H9 (cell line): ENCODE measurements around the gene PYDC1. TPM values are rescaled to one million over a fixed set of nuclear protein-coding genes. Genes with fewer than 3 reads are reported as not detected.

ENCODE experiments used
- DNase-seq: peaks from one replicate; pipeline ENCODE4 v3.0.0-alpha.2; 2017
- H2AFZ ChIP-seq: one replicate; pipeline ENCODE4 v1.6.1; 2013; ENCODE audit warnings: mild to moderate bottlenecking, low read length, control low read depth, moderate library complexity
- H2AK5ac ChIP-seq: 2 replicates; pipeline ENCODE4 v1.6.1; 2013; ENCODE audit warnings: low read length, control low read depth, mixed read lengths; ENCODE audit not compliant: insufficient read length
- H2BK120ac ChIP-seq: one replicate; pipeline ENCODE4 v1.6.1; 2013; ENCODE audit warnings: low read depth, mild to moderate bottlenecking, low read length, control low read depth, inconsistent platforms; ENCODE audit not compliant: poor library complexity, severe bottlenecking
- H2BK12ac ChIP-seq: 2 replicates; pipeline ENCODE4 v1.6.1; 2013; ENCODE audit warnings: low read length, control low read depth, mixed read lengths, low read depth; ENCODE audit not compliant: insufficient read length
- H2BK15ac ChIP-seq: 2 replicates; pipeline ENCODE4 v1.6.1; 2013; ENCODE audit warnings: low read depth, low read length, control low read depth
- H2BK20ac ChIP-seq: one replicate; pipeline ENCODE4 v1.6.1; 2013; ENCODE audit warnings: low read depth, mild to moderate bottlenecking, low read length, control low read depth, inconsistent platforms; ENCODE audit not compliant: poor library complexity, severe bottlenecking
- H2BK5ac ChIP-seq: 2 replicates; pipeline ENCODE4 v1.6.1; 2013; ENCODE audit warnings: low read length, control low read depth, mixed read lengths; ENCODE audit not compliant: insufficient read length
- H3K14ac ChIP-seq: 2 replicates; pipeline ENCODE4 v1.6.1; 2013; ENCODE audit warnings: low read length, control low read depth; ENCODE audit not compliant: insufficient read depth
- H3K18ac ChIP-seq: 2 replicates; pipeline ENCODE4 v1.6.1; 2013; ENCODE audit warnings: low read depth, mild to moderate bottlenecking, mixed read lengths, low read length, control low read depth; ENCODE audit not compliant: insufficient read length
- H3K23ac ChIP-seq: 2 replicates; pipeline ENCODE4 v1.6.1; 2013; ENCODE audit warnings: low read length, control low read depth, mixed read lengths, low read depth; ENCODE audit not compliant: insufficient read length
- H3K23me2 ChIP-seq: 2 replicates; pipeline ENCODE4 v1.6.1; 2013; ENCODE audit warnings: low read depth, mild to moderate bottlenecking, mixed read lengths, low read length, control low read depth; ENCODE audit not compliant: insufficient read length, poor library complexity, severe bottlenecking
- H3K27ac ChIP-seq: 2 replicates; pipeline ENCODE4 v1.5.1; 2013; ENCODE audit warnings: low read length, control low read depth, mixed read lengths, low read depth; ENCODE audit not compliant: insufficient read length
- H3K27me3 ChIP-seq: 2 replicates; pipeline ENCODE4 v1.6.1; 2013; ENCODE audit warnings: low read length, control low read depth, inconsistent platforms; ENCODE audit not compliant: insufficient read depth
- H3K4ac ChIP-seq: 2 replicates; pipeline ENCODE4 v1.6.1; 2013; ENCODE audit warnings: low read depth, mild to moderate bottlenecking, control low read depth, inconsistent platforms, low read length, moderate library complexity
- H3K4me1 ChIP-seq: 2 replicates; pipeline ENCODE4 v1.6.1; 2013; ENCODE audit warnings: low read length, control low read depth, inconsistent platforms; ENCODE audit not compliant: insufficient read depth
- H3K4me2 ChIP-seq: 2 replicates; pipeline ENCODE4 v1.6.1; 2013; ENCODE audit warnings: low read length, control low read depth, mixed read lengths; ENCODE audit not compliant: insufficient read length, insufficient read depth
- H3K56ac ChIP-seq: 2 replicates; pipeline ENCODE4 v1.6.1; 2013; ENCODE audit warnings: low read depth, mild to moderate bottlenecking, mixed read lengths, low read length, control low read depth; ENCODE audit not compliant: insufficient read length
- H3K79me1 ChIP-seq: 2 replicates; pipeline ENCODE4 v1.6.1; 2013; ENCODE audit warnings: low read depth, mild to moderate bottlenecking, moderate library complexity, low read length, control low read depth, inconsistent platforms; ENCODE audit not compliant: insufficient read depth, poor library complexity, severe bottlenecking
- H3K79me2 ChIP-seq: 2 replicates; pipeline ENCODE4 v1.6.1; 2013; ENCODE audit warnings: low read length, control low read depth, inconsistent platforms; ENCODE audit not compliant: insufficient read depth
- H3K9ac ChIP-seq: 2 replicates; pipeline ENCODE4 v1.6.1; 2013; ENCODE audit warnings: low read length, control low read depth, mixed read lengths; ENCODE audit not compliant: insufficient read length; ENCODE audit errors: extremely low read depth
- H3K9me3 ChIP-seq: one replicate; pipeline ENCODE4 v1.6.1; 2013; ENCODE audit warnings: low read depth, low read length, inconsistent platforms; ENCODE audit not compliant: control insufficient read depth
- H3T11ph ChIP-seq: one replicate; pipeline ENCODE4 v1.6.1; 2013; ENCODE audit warnings: mild to moderate bottlenecking, low read length, control low read depth, inconsistent platforms
- H4K20me1 ChIP-seq: one replicate; pipeline ENCODE4 v1.6.1; 2013; ENCODE audit not compliant: control insufficient read depth, insufficient read length, insufficient read depth
- H4K5ac ChIP-seq: 2 replicates; pipeline ENCODE4 v1.6.1; 2013; ENCODE audit warnings: low read depth, mild to moderate bottlenecking, mixed read lengths, low read length, control low read depth; ENCODE audit not compliant: insufficient read length
- H4K8ac ChIP-seq: replicated peaks from 2 replicates; pipeline ENCODE4 v1.6.1; 2013; ENCODE audit warnings: low read length, control low read depth, mixed read lengths, low read depth; ENCODE audit not compliant: insufficient read length
- H4K91ac ChIP-seq: 2 replicates; pipeline ENCODE4 v1.6.1; 2013; ENCODE audit warnings: low read depth, mild to moderate bottlenecking, moderate library complexity, mixed read lengths, low read length, control low read depth; ENCODE audit not compliant: insufficient read length
- H3K27ac Mint-ChIP-seq, 3 experiments: 2 replicates in 2 of 3; 3 replicates in 1 of 3; pipeline ENCODE4 v1.8.0; 2020 to 2021; ENCODE audit warnings: mixed read lengths in 3 of 3, mild to moderate bottlenecking in 1 of 3, moderate library complexity in 1 of 3
- H3K27me3 Mint-ChIP-seq: 2 replicates; pipeline ENCODE4 v1.8.0; 2021; ENCODE audit warnings: low read depth, mild to moderate bottlenecking, moderate library complexity, mixed read lengths
- H3K36me3 Mint-ChIP-seq, 3 experiments: 2 replicates in 2 of 3; 3 replicates in 1 of 3; pipeline ENCODE4 v1.8.0; 2020 to 2021; ENCODE audit warnings: low read depth in 3 of 3, mixed read lengths in 3 of 3; ENCODE audit not compliant: insufficient read depth in 1 of 3
- H3K4me1 Mint-ChIP-seq, 2 experiments: 2 replicates each; pipeline ENCODE4 v1.8.0; 2020; ENCODE audit warnings: mixed read lengths in 2 of 2
- H3K4me3 Mint-ChIP-seq, 2 experiments: 2 replicates in 1 of 2; 3 replicates in 1 of 2; pipeline ENCODE4 v1.8.0; 2020 to 2021; ENCODE audit warnings: mild to moderate bottlenecking in 2 of 2, mixed read lengths in 2 of 2, moderate library complexity in 1 of 2
- H3K9me3 Mint-ChIP-seq, 2 experiments: 2 replicates in 1 of 2; 3 replicates in 1 of 2; pipeline ENCODE4 v1.8.0; 2020; ENCODE audit warnings: mild to moderate bottlenecking in 2 of 2, mixed read lengths in 2 of 2, moderate library complexity in 1 of 2
- WGBS: extraction: QIAGEN DNeasy Blood & Tissue Kit; methylation state at CpG from one replicate; pipeline ENCODE4 v1.1.7; 2013; ENCODE audit warnings: missing lambda C conversion rate, low lambda C conversion rate, mixed read lengths; ENCODE audit not compliant: insufficient read length; ENCODE audit errors: extremely low coverage; 5-methylcytosine and 5-hydroxymethylcytosine counted together
- total RNA-seq: library from RNA; stranded (reverse); gene quantifications from 2 replicates; pipeline ENCODE4 v1.2.1, GENCODE V29; 2021
- TF ChIP-seq, protein P1 (sequence below): fragments of 200-600 bp; sonication (generic); conservative IDR thresholded peaks from 3 replicates; pipeline ENCODE4 v1.8.0; 2021; ENCODE audit warnings: antibody characterized with exemption, mild to moderate bottlenecking

PYDC1 gene
- total RNA-seq, 1 experiment from 2014 or later = 0.70 TPM

DNA sequence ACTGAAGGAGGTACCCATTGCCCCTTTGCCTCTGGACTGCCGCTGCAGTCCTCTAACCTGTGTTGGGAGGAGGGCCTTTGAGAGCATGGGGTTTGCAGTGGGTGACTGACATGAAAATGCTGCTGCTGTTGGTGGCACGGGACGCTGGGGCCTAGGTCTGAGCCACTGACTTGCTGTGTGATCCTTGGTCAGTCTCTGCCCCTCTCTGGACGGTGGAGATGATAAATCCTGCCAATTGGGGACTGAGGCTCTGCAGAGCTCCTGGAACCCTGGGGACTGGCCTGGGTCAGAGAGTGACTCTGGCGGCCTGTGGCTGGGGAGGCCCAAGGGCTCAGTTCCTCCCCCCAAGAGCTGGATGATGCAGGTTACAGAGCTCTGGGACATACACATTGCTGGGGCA lies 6.1 kb upstream of the PYDC1 start:
- Histone ChIP-seq H3T11ph (no peak overlapping the region), H3K18ac (no peak overlapping the region), H3K27ac (no peak overlapping the region), H3K79me1 (no peaks in the 10 kb centered on the region), H3K4ac (no peak overlapping the region), H4K20me1 (no peaks in the 10 kb centered on the region), H2BK5ac (no peak overlapping the region), H2BK20ac (no peak overlapping the region), H2BK120ac (no peak overlapping the region), H3K14ac (no peak overlapping the region), H2AK5ac (no peak overlapping the region), H3K9ac (no peak overlapping the region), H2BK15ac (no peak overlapping the region), H3K27me3 (no peaks in the 10 kb centered on the region), H3K56ac (no peak overlapping the region), H3K79me2 (no peaks in the 10 kb centered on the region), H4K5ac (no peak overlapping the region), H4K8ac (no peak overlapping the region), H4K91ac (no peak overlapping the region), H2BK12ac (no peak overlapping the region), H3K23ac (no peak overlapping the region), H3K4me2 (no peak overlapping the region), H2AFZ (no peak overlapping the region), H3K23me2 (no peaks in the 10 kb centered on the region), H3K4me1 (no peaks in the 10 kb centered on the region), H3K9me3 (no peaks in the 10 kb centered on the region)
- DNase-seq = no peak
- Mint-ChIP-seq H3K27me3 (peaks cover 23% of the 10 kb centered on the region), H3K9me3 (no peaks in the 10 kb centered on the region), H3K4me3 (no peak overlapping the region), H3K27ac (no peak overlapping the region), H3K36me3 (no peaks in the 10 kb centered on the region), H3K4me1 (no peaks in the 10 kb centered on the region)
- TF ChIP-seq, protein P1, sequence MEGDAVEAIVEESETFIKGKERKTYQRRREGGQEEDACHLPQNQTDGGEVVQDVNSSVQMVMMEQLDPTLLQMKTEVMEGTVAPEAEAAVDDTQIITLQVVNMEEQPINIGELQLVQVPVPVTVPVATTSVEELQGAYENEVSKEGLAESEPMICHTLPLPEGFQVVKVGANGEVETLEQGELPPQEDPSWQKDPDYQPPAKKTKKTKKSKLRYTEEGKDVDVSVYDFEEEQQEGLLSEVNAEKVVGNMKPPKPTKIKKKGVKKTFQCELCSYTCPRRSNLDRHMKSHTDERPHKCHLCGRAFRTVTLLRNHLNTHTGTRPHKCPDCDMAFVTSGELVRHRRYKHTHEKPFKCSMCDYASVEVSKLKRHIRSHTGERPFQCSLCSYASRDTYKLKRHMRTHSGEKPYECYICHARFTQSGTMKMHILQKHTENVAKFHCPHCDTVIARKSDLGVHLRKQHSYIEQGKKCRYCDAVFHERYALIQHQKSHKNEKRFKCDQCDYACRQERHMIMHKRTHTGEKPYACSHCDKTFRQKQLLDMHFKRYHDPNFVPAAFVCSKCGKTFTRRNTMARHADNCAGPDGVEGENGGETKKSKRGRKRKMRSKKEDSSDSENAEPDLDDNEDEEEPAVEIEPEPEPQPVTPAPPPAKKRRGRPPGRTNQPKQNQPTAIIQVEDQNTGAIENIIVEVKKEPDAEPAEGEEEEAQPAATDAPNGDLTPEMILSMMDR = no peak
- WGBS = no CpG with 5 or more reads among the region's 5 CpGs
